HepG2 (cell line): Measurements from ENCODE around the gene DUS3L. TPM values are rescaled to one million over a fixed set of nuclear protein-coding genes. Genes with fewer than 3 reads are reported as not detected.

Experiments
- GABPA ChIP-seq, 2 experiments: IDR thresholded peaks; 2 replicates each; pipeline ENCODE4 v1.6.1; 2011 to 2016; ENCODE audit warnings: low read depth in 2 of 2, low read length in 1 of 2, missing biosample characterization in 1 of 2, missing genetic modification characterization in 1 of 2
- LCORL ChIP-seq, 2 experiments: fragments of 450-650 bp in 1 of 2; sonication (generic) in 1 of 2; formaldehyde crosslinking in 1 of 2; IDR thresholded peaks; 2 replicates each; pipeline versions ENCODE4 v1.5.0 to v1.6.1; 2017 to 2020; ENCODE audit warnings: antibody characterized with exemption in 1 of 2, missing genetic modification reagents in 1 of 2
- MAFK ChIP-seq, 2 experiments: IDR thresholded peaks in 1 of 2; conservative IDR thresholded peaks in 1 of 2; 2 replicates each; pipeline ENCODE4 v1.6.1; 2011; ENCODE audit warnings: improper control_type of control experiment in 2 of 2, low read length in 2 of 2
- NFIC ChIP-seq: IDR thresholded peaks from 2 replicates; pipeline ENCODE4 v1.6.1; 2012; ENCODE audit warnings: mild to moderate bottlenecking, low read length, inconsistent platforms
- TCF12 ChIP-seq, 2 experiments: fragments of 450-650 bp in 1 of 2; sonication (generic) in 1 of 2; formaldehyde crosslinking in 1 of 2; IDR thresholded peaks; 2 replicates each; pipeline versions ENCODE4 v1.6.1 to v1.8.0; 2017 to 2022; ENCODE audit warnings: antibody characterized with exemption in 1 of 2, mild to moderate bottlenecking in 1 of 2, missing genetic modification reagents in 1 of 2, moderate library complexity in 1 of 2
- ZNF441 ChIP-seq: sonication (generic); formaldehyde crosslinking; IDR thresholded peaks from 2 replicates; pipeline ENCODE4 v1.7.0; 2021; ENCODE audit warnings: missing genetic modification reagents, borderline replicate concordance
- polyA plus RNA-seq, 8 experiments: library from polyadenylated mRNA; depleted of rRNA in 3 of 8; stranded (reverse) in 7 of 8; unstranded in 1 of 8; fragments of >200 nt; fragmentation: Illumina TruSeq in 4 of 8; extraction: Trizol in 4 of 8; gene quantifications; 2 replicates each; pipeline versions ENCODE4 v1.2.1 to v1.2.3, GENCODE V29; 2011 to 2016; ENCODE audit warnings: low read depth in 4 of 8, missing spikeins in 1 of 8, mixed read lengths in 1 of 8; ENCODE audit not compliant: insufficient read depth in 1 of 8
- total RNA-seq, 5 experiments: library from RNA; depleted of rRNA; stranded (reverse); fragments of >200 nt; fragmentation: Illumina TruSeq; extraction: Trizol; gene quantifications; 2 replicates each; pipeline ENCODE4 v1.2.3, GENCODE V29; 2016; ENCODE audit warnings: low read depth in 1 of 5
- TF ChIP-seq, protein P1 (sequence below): sonication (generic); formaldehyde crosslinking; IDR thresholded peaks from 2 replicates; pipeline ENCODE4 v1.4.0; 2020; ENCODE audit warnings: missing genetic modification reagents
- TF ChIP-seq, protein P2 (sequence below): sonication (generic); formaldehyde crosslinking; IDR thresholded peaks from 2 replicates; pipeline ENCODE4 v1.9.0; 2021; ENCODE audit warnings: mild to moderate bottlenecking, missing genetic modification reagents
- TF ChIP-seq, protein P3 (sequence below): sonication (generic); formaldehyde crosslinking; IDR thresholded peaks from 2 replicates; pipeline ENCODE4 v1.5.0; 2020; ENCODE audit warnings: mild to moderate bottlenecking, low read depth, missing genetic modification reagents, borderline replicate concordance

DUS3L gene
- total and polyA plus RNA-seq, 2 of the 13 experiments (the other 11 are each of a cell fraction or from before 2014, with no cell fraction given), result 13.3 to 25.1 TPM

DNA sequence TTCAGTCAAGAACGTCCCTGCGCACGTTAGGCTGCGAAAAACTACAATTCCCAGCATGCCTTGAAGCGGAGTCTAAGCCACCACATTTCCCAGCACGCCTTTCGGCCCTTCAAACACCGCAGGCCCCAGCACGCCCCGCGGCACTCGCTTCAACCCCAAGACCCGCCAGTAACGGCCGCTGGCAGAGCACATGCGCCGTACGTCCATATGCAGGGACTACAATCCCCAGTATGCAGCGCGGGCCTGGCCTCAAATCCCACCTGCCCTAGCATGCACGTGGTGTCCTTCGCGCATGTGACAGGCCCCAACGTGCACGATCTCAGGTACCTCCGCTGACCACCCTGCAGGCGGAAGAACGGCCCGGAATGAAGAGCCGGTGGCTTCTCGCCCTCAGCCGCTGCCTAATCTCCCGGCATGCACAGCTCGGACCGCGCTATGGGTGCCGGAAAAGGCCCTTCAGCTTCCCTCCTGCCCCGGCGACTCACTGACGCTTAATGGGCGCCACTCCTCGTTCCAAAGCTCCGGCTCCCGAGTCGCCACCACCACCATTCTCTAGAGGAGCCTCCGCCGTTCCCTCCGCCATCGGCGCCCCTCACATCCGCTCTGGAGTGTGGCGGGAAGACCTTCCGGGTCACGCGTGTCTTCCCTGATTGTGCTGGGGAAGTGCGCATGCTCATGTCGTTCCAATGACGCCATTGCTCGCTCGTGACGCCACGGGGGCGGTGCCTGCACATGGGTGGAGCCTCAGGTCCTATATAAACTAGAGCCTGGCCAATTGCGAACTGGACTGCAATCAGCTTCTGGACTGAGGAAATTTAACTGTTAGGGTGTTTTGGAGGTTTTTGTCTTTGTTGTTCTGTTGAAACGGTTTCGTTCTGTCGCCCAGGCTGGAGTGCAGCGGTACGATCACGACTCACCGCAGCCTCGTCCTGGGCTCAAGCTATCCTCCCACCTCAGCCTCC is at the start of gene DUS3L (continued):
- TF ChIP-seq, protein P1, sequence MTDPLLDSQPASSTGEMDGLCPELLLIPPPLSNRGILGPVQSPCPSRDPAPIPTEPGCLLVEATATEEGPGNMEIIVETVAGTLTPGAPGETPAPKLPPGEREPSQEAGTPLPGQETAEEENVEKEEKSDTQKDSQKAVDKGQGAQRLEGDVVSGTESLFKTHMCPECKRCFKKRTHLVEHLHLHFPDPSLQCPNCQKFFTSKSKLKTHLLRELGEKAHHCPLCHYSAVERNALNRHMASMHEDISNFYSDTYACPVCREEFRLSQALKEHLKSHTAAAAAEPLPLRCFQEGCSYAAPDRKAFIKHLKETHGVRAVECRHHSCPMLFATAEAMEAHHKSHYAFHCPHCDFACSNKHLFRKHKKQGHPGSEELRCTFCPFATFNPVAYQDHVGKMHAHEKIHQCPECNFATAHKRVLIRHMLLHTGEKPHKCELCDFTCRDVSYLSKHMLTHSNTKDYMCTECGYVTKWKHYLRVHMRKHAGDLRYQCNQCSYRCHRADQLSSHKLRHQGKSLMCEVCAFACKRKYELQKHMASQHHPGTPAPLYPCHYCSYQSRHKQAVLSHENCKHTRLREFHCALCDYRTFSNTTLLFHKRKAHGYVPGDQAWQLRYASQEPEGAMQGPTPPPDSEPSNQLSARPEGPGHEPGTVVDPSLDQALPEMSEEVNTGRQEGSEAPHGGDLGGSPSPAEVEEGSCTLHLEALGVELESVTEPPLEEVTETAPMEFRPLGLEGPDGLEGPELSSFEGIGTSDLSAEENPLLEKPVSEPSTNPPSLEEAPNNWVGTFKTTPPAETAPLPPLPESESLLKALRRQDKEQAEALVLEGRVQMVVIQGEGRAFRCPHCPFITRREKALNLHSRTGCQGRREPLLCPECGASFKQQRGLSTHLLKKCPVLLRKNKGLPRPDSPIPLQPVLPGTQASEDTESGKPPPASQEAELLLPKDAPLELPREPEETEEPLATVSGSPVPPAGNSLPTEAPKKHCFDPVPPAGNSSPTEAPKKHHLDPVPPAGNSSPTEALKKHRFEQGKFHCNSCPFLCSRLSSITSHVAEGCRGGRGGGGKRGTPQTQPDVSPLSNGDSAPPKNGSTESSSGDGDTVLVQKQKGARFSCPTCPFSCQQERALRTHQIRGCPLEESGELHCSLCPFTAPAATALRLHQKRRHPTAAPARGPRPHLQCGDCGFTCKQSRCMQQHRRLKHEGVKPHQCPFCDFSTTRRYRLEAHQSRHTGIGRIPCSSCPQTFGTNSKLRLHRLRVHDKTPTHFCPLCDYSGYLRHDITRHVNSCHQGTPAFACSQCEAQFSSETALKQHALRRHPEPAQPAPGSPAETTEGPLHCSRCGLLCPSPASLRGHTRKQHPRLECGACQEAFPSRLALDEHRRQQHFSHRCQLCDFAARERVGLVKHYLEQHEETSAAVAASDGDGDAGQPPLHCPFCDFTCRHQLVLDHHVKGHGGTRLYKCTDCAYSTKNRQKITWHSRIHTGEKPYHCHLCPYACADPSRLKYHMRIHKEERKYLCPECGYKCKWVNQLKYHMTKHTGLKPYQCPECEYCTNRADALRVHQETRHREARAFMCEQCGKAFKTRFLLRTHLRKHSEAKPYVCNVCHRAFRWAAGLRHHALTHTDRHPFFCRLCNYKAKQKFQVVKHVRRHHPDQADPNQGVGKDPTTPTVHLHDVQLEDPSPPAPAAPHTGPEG (CRISPR knock-in tag), result no peak
- TF ChIP-seq LCORL (IDR thresholded peaks at IDR 0.05) (no peak), LCORL (CRISPR knock-in tag; IDR thresholded peaks at IDR 0.05) (peak; percentile 64), GABPA (IDR thresholded peaks at IDR 0.05; ENCODE audit: low read depth, low read length) (peak; percentile 82), GABPA (CRISPR knock-in tag; IDR thresholded peaks at IDR 0.05; ENCODE audit: low read depth) (peak; percentile 94), TCF12 (IDR thresholded peaks at IDR 0.05) (no peak), TCF12 (CRISPR knock-in tag; IDR thresholded peaks at IDR 0.05) (no peak), MAFK (conservative IDR thresholded peaks at IDR 0.05 in 1 of 2, IDR thresholded peaks at IDR 0.05 in 1 of 2; ENCODE audit: low read length in 2 of 2) (no peak), NFIC (no peak), ZNF441 (CRISPR knock-in tag) (peak; percentile 68; the same call in 1 of the 2 replicates)
- TF ChIP-seq, protein P2, sequence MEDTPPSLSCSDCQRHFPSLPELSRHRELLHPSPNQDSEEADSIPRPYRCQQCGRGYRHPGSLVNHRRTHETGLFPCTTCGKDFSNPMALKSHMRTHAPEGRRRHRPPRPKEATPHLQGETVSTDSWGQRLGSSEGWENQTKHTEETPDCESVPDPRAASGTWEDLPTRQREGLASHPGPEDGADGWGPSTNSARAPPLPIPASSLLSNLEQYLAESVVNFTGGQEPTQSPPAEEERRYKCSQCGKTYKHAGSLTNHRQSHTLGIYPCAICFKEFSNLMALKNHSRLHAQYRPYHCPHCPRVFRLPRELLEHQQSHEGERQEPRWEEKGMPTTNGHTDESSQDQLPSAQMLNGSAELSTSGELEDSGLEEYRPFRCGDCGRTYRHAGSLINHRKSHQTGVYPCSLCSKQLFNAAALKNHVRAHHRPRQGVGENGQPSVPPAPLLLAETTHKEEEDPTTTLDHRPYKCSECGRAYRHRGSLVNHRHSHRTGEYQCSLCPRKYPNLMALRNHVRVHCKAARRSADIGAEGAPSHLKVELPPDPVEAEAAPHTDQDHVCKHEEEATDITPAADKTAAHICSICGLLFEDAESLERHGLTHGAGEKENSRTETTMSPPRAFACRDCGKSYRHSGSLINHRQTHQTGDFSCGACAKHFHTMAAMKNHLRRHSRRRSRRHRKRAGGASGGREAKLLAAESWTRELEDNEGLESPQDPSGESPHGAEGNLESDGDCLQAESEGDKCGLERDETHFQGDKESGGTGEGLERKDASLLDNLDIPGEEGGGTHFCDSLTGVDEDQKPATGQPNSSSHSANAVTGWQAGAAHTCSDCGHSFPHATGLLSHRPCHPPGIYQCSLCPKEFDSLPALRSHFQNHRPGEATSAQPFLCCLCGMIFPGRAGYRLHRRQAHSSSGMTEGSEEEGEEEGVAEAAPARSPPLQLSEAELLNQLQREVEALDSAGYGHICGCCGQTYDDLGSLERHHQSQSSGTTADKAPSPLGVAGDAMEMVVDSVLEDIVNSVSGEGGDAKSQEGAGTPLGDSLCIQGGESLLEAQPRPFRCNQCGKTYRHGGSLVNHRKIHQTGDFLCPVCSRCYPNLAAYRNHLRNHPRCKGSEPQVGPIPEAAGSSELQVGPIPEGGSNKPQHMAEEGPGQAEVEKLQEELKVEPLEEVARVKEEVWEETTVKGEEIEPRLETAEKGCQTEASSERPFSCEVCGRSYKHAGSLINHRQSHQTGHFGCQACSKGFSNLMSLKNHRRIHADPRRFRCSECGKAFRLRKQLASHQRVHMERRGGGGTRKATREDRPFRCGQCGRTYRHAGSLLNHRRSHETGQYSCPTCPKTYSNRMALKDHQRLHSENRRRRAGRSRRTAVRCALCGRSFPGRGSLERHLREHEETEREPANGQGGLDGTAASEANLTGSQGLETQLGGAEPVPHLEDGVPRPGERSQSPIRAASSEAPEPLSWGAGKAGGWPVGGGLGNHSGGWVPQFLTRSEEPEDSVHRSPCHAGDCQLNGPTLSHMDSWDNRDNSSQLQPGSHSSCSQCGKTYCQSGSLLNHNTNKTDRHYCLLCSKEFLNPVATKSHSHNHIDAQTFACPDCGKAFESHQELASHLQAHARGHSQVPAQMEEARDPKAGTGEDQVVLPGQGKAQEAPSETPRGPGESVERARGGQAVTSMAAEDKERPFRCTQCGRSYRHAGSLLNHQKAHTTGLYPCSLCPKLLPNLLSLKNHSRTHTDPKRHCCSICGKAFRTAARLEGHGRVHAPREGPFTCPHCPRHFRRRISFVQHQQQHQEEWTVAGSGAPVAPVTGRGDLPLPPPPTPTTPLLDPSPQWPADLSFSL (CRISPR knock-in tag), result no peak
- TF ChIP-seq, protein P3, sequence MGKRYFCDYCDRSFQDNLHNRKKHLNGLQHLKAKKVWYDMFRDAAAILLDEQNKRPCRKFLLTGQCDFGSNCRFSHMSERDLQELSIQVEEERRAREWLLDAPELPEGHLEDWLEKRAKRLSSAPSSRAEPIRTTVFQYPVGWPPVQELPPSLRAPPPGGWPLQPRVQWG (CRISPR knock-in tag), result no peak
